ENCODE measurements around the gene SLC25A13.

DNA sequence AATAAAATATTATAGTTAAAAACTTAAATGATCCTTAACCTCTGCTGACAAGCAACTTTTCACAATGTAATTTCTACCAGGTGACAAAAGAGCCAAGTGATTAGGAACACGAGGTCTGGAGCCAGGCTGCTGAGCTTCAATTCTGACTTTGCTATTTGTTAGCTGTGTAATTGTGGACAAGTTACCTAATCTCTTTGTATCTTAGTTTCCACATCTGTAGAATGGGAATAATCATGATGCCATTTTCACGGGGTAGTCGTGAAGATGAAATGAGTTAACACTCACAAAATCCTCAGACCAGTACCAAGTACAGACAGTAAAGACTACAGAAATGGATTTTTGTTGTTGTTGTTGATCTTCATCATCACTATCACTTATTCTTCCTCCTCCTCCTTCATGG lies 144.5 kb downstream of the SLC25A13 start:
- TF ChIP-seq CTCF (IDR thresholded peaks at IDR 0.05; ENCODE audit: low read length) (no peak), EZH2 (optimal IDR thresholded peaks at IDR 0.05; ENCODE audit: low read depth, low read length) (no peak), EZH2phosphoT487 (IDR thresholded peaks at IDR 0.05; ENCODE audit: low read length) (no peak)

Data from MM.1S (cell line).